Activated T-helper 1 cell treated with anti-CD3 and anti-CD28 coated beads, Interleukin-12 subunit alpha, Interleukin-12 subunit beta, Interleukin-2, Interleukin-4 antibody, amounts not matched to agents 30 ng/mL and 10 ng/mL and 1 ng/mL, durations not matched to agents 14 hours and 24 hours and 36 hours (primary cell): Measurements from ENCODE around the gene PDE9A. TPM values are rescaled to one million over a fixed set of nuclear protein-coding genes. Genes with fewer than 3 reads are reported as not detected.

Source experiments
- DNase-seq: peaks from one replicate; pipeline ENCODE4 v3.0.0; 2021; ENCODE audit warnings: low spot score
- H3K27ac Mint-ChIP-seq: one replicate; pipeline ENCODE4 v1.8.0; 2021; ENCODE audit warnings: mild to moderate bottlenecking, mixed read lengths
- H3K27me3 Mint-ChIP-seq: one replicate; pipeline ENCODE4 v1.8.0; 2022; ENCODE audit warnings: mild to moderate bottlenecking, moderate library complexity, mixed read lengths; ENCODE audit not compliant: insufficient read depth
- H3K36me3 Mint-ChIP-seq: one replicate; pipeline ENCODE4 v1.8.0; 2021; ENCODE audit warnings: low read depth, mixed read lengths
- H3K4me1 Mint-ChIP-seq: one replicate; pipeline ENCODE4 v1.8.0; 2021; ENCODE audit warnings: low read depth, mixed read lengths
- H3K4me3 Mint-ChIP-seq: one replicate; pipeline ENCODE4 v1.8.0; 2021; ENCODE audit warnings: mild to moderate bottlenecking, moderate library complexity, mixed read lengths
- H3K9me3 Mint-ChIP-seq: one replicate; pipeline ENCODE4 v1.8.0; 2021; ENCODE audit warnings: mixed read lengths
- intact Hi-C: fragments of 100-400 bp; cut with micrococcal nuclease; formaldehyde crosslinking; loops from one replicate; pipeline ENCODE4 v1.15.1; 2024
- total RNA-seq: library from RNA; stranded (reverse); gene quantifications from 2 replicates; pipeline ENCODE4 v1.2.3, GENCODE V29; 2022

Gene PDE9A
- total RNA-seq, 1 donor from 2014 or later = 9.6 TPM

DNA sequence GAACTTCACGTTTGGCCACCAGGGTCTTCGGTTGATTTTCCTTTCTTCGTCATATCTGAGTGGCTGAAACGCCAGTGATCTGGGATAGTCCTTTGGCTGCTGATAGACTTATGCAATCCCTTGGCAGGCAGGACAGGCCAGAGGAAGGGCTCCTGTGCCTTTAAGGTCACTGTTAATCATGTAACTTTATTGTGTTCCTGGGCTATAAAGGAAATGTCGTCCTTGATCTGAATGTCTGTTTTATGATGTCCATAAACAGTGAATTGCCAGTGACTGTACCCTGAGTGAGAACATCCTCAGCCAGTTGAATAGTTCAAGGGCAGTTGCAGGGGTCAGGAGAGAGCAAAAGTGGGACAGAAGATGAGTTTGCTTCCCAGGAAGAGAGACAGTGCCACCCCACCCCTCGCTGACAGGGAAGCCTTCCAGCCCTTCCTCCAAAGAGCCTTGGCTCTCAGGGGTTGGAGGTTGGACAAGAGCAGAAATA, 68.0 kb downstream of the PDE9A start:
- Mint-ChIP-seq H3K9me3 (no peaks in the 10 kb centered on the region), H3K4me1 (peaks cover 9% of the 10 kb centered on the region), H3K36me3 (no peaks in the 10 kb centered on the region), H3K4me3 (no peak overlapping the region), H3K27me3 (no peaks in the 10 kb centered on the region), H3K27ac (no peak overlapping the region)
- no peak for DNase-seq
- intact Hi-C loops = no loop called here

DNA sequence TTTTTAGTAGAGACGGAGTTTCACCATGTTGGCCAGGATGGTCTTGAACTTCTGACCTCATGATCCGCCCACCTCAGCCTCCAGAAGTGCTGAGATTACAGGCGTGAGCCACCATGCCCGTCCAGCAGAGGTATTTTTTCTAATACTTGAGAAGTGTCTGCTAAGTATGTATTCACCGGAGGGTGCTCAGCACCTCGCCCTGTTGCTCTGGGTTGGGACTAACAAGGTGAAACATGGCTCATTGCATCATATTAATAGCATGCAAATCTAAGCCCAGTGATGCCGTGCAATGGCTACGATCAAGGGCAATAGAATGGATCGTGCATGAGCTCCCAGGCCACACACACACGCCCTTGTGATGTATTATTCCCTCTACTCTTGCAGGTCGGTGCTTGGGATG, 68.7 kb downstream of the PDE9A start:
- Mint-ChIP-seq H3K36me3 (no peaks in the 10 kb centered on the region), H3K4me3 (no peak overlapping the region), H3K27ac (no peak overlapping the region), H3K4me1 (peaks cover 9% of the 10 kb centered on the region), H3K27me3 (no peaks in the 10 kb centered on the region), H3K9me3 (no peaks in the 10 kb centered on the region)
- DNase-seq = no peak
- intact Hi-C loops = no loop called here

DNA sequence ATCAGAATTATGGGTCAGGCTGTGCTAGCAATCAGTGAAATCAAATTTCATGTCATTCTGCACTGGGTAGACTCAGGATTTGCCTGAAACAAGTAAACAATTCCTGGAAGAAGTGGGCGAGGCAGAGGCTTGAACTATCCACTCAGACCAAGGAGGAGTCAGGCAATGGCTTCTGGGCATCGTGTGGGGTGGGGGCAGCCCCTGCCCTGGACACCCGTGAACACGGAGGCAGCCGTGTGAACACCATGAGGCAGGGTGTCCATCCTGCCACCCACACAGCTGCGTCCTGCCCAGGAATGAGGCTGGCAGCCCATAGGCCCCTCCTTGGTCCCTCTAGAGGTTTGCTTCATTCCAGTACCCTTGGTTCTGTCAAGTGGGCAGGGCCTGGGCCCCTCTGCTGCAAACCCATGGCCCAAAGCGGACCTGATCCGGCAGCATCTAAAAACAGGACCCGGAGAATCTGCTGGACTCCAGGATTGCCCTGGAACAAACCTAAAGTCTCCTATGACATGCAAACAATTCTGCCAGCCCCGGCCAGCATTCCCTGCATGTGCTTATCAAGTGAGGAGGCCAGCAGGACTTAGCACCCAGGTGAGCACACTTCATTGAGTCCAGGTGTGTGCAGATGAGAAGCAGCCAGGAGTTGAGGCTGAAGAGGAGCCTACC, 69.5 kb downstream of the PDE9A start:
- intact Hi-C loops = no loop called here
- H3K9me3 Mint-ChIP-seq = no peaks in the 10 kb centered on the region
- H3K36me3 Mint-ChIP-seq = no peaks in the 10 kb centered on the region
- no peaks in the 10 kb centered on the region for H3K27me3 Mint-ChIP-seq
- H3K4me1 Mint-ChIP-seq = peaks cover 9% of the 10 kb centered on the region
- no peak overlapping the region for H3K27ac Mint-ChIP-seq
- no peak for DNase-seq
- no peak overlapping the region for H3K4me3 Mint-ChIP-seq

DNA sequence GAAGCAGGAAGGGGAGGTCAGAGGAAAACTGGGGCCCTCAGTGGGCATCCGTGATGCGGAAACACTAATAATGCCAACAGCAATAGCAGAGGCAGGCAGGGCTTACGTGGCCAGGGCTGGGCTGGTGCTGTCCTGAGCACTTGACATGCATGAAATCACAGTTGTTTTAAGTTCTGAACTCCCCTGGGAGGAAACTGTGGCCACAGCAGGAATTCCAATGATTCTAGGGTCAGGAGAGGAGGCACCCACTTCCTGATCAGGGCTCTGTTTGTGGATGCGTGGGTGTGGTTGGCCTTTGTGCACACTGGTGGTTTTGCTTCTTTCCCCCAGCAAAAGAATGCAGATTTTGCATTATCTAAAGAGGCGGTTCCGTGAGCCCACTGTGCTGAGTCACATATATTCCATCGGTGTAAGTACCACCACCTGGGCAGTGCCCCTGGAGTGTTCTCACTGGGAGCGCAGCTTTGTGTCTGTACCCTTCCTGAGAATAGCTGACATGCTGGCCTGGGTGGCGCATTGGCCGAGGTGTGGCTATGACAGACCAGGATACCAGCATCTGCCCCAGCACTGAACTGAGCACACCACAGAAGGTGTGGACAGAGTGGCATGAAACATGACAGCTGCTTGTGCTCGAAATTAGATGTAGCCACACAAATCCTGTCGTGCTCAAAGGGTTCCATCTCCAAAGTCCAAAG, 71.0 kb downstream of the PDE9A start:
- Mint-ChIP-seq H3K27me3 (peaks cover 2% of the 10 kb centered on the region), H3K27ac (no peak overlapping the region), H3K9me3 (peaks cover 5% of the 10 kb centered on the region), H3K4me3 (no peak overlapping the region), H3K36me3 (peaks cover 3% of the 10 kb centered on the region), H3K4me1 (peaks cover 9% of the 10 kb centered on the region)
- DNase-seq = no peak
- intact Hi-C loops = no loop called here

DNA sequence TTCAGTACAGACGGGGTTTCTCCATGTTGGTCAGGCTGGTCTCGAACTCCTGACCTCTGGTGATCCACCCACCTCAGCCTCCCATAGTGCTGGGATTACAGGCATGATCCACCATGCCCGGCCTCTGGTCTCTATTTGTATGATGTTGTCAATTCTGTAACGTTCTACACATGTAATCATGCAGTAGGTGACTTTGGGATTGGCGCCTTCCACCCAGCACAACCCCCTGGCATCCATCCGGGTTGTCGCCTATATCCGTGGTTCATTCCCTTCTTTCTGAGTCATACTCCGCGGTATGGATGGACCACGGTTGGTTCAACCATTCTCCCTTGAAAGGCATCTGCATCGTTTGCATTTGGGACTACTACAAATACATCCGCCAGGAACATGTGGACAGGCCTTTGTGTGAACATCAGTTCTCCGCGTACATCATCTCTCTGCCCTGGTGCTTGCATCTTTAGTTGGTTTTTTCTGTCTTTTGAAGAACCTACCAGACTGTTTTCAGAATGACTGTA, 72.1 kb downstream of the PDE9A start:
- Mint-ChIP-seq H3K4me1 (peaks cover 9% of the 10 kb centered on the region), H3K9me3 (peaks cover 9% of the 10 kb centered on the region), H3K27me3 (peaks cover 2% of the 10 kb centered on the region), H3K36me3 (peaks cover 3% of the 10 kb centered on the region), H3K27ac (no peak overlapping the region), H3K4me3 (no peak overlapping the region)
- intact Hi-C loops = no loop called here
- no peak for DNase-seq

DNA sequence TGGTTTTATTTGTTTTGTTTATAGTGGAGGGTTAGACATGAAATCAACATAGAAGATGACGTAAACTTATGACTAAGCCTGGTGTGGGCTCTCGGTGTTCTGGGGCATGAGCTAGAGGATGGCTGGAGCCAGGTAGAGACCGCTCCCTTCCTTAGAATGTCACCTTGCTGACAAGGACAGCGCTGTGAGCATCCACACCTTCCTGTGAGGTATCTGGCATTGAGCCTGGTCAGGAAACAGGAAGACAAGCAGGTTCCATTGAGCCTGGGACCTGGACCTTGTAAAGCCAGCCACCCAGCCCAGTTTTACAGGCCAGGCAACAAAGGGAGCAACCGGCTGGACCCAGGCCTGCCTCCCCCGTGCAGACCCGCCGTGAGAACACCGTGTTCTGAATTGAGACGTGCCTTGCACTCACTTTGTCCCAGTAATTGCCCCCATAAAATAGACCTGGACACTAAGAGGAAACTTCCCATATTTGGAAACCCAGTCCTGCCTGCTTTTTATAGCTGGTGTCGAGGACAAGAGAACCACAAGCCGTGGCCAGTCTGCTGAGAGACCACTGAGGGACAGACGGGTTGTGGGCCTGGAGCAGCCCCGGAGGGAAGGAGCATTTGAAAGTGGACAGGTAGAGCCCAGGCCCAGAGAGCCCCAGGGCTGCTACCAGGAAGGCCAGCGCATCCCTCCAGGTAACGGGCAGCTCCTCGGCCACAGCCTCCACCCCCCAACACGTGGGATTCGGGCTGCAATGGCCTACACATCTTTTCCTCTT, 78.0 kb downstream of the PDE9A start:
- Mint-ChIP-seq H3K4me1 (peaks cover 35% of the 10 kb centered on the region), H3K27ac (no peak overlapping the region), H3K9me3 (peaks cover 9% of the 10 kb centered on the region), H3K36me3 (peaks cover 13% of the 10 kb centered on the region), H3K27me3 (peaks cover 2% of the 10 kb centered on the region), H3K4me3 (no peak overlapping the region)
- DNase-seq = no peak
- intact Hi-C loops = no loop called here

DNA sequence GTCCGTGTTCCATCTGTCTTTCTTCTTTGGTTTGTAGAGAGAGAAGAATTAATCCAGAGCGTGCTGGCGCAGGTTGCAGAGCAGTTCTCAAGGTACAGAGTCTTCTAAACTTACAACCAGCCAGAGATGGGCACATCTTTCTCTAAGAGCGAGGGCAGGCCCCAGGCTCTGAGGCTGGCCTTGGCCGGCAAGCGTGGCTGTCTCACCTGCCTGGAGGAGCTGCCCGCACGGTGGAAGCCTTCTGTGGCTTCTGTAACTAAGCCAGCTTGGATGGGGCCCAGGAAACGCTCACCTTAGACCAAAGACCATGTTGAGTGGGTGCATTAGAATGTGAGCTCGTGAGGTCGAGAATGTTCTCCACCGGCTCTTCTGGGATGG, 78.6 kb downstream of the PDE9A start:
- intact Hi-C loops = no loop called here
- Mint-ChIP-seq H3K4me1 (peaks cover 40% of the 10 kb centered on the region), H3K4me3 (no peak overlapping the region), H3K36me3 (peaks cover 13% of the 10 kb centered on the region), H3K9me3 (peaks cover 9% of the 10 kb centered on the region), H3K27me3 (peaks cover 2% of the 10 kb centered on the region), H3K27ac (no peak overlapping the region)
- no peak for DNase-seq

DNA sequence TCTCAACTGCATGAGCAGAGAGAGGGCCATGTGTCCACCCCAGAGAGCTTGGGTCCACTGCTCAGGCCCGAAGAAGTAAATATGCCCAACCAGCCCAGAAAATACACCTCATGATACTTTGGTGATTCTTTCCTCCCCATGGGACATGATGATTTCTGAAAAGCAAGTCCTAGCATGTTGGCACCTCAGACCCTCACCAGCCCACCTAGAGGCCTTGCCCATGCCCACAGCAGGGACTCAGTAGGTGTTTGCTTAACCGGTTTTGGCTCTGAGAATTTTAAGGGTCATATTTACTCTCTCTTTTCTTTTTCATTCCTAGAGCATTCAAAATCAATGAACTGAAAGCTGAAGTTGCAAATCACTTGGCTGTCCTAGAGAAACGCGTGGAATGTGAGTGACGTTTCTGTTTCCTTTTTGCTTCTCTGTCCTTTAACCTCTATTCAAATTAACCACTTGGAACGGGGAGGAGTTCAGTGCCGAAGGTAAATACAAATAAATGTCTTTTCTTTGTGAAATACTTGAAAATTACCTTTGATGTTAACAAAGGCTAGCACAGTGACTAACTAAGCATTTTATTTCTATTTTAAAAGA, 79.7 kb downstream of the PDE9A start:
- Mint-ChIP-seq H3K4me3 (no peak overlapping the region), H3K9me3 (peaks cover 9% of the 10 kb centered on the region)
- no peak for DNase-seq

DNA sequence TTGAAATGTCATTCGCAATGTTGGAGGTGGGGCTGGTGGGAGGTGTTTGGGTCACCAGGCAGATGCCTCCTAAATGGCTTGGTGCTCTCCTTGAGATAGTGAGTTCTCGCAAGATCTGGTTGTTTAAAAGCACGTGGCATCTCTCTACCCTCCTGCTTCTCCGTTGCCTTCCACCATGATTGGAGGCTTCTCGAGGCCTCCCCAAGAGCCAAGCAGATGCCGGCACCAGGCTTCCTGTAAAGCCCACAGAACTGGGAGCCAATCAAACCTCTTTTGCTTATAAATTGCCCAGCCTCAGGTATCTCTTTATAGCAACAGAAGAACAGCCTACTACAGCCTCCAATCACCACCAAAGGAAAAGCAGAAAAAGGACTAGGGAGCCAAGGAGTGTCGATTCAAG, 80.5 kb downstream of the PDE9A start:
- H3K4me3 Mint-ChIP-seq = no peak overlapping the region
- H3K27ac Mint-ChIP-seq = peak overlapping the region; percentile 5
- DNase-seq = no peak
- intact Hi-C loops = no loop called here
- H3K27me3 Mint-ChIP-seq = peaks cover 2% of the 10 kb centered on the region
- peaks cover 58% of the 10 kb centered on the region for H3K4me1 Mint-ChIP-seq
- H3K9me3 Mint-ChIP-seq = peaks cover 9% of the 10 kb centered on the region
- peaks cover 12% of the 10 kb centered on the region for H3K36me3 Mint-ChIP-seq

More for the DNA sequence above, 79.7 kb downstream of the PDE9A start:
- Mint-ChIP-seq H3K36me3 (peaks cover 13% of the 10 kb centered on the region), H3K4me1 (peaks cover 51% of the 10 kb centered on the region), H3K27ac (no peak overlapping the region), H3K27me3 (peaks cover 2% of the 10 kb centered on the region)
- intact Hi-C loops = no loop called here

DNA sequence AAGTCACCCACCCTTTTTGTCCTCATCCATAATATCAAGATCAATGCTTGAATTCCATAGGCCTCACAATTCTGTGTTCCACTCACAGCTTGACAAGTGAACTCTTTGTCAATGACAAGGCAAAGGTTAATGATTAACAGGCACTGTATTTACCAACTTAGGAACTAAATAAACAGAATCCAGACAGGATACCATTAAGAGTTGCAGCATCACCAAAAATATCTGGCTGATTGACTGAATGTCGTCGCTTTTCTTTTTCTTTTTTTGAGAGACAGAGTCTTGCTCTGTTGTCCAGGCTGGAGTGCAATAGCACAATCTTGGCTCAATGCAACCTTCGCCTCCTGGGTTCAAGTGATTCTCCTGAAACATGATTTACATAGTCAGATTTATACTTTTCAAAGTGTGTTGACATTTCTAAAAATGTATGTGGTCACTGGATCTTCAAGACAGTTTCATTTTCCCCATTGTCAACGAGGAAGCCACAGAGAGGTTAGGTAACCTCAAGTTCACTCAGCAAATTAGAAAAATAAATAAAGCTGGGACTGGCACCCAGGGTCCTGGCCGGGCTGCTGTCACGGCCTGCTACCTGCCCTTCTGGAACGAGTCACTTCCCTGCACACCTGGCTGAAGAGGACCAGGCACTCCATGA, 81.0 kb downstream of the PDE9A start:
- peaks cover 58% of the 10 kb centered on the region for H3K4me1 Mint-ChIP-seq
- H3K36me3 Mint-ChIP-seq = peaks cover 10% of the 10 kb centered on the region
- peak; percentile 13 for DNase-seq
- peak overlapping the region; percentile 82 for H3K27ac Mint-ChIP-seq
- peak overlapping the region; percentile 64 for H3K4me3 Mint-ChIP-seq
- intact Hi-C loops = no loop called here
- peaks cover 4% of the 10 kb centered on the region for H3K9me3 Mint-ChIP-seq
- no peaks in the 10 kb centered on the region for H3K27me3 Mint-ChIP-seq

DNA sequence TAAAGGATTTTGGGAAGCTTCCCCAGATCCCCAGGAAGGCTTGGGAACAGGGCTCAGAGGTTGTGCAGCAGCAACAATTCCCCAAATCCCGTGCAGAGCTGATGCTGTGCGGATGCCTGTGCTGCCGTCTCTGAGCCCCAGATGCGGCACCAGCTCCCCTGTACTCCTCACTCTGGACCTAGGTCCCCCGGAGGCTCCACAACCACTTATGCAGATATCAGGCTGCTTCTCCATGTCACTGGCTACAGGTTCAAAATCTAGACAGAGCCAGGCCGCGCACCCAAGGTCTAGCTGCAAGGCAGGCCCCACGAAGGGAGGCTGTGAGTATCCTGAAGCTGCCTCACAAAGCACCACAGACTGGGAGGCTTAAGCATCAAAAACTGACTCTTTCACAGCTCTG, 81.6 kb downstream of the PDE9A start:
- Mint-ChIP-seq H3K4me1 (peaks cover 58% of the 10 kb centered on the region), H3K27me3 (no peaks in the 10 kb centered on the region), H3K9me3 (no peaks in the 10 kb centered on the region), H3K4me3 (no peak overlapping the region), H3K36me3 (peaks cover 10% of the 10 kb centered on the region), H3K27ac (no peak overlapping the region)
- intact Hi-C loops = loop anchor here (5.0 kb wide), 1 partner anchor 208 kb away; no protein-coding TSS in a partner anchor
- DNase-seq = no peak

DNA sequence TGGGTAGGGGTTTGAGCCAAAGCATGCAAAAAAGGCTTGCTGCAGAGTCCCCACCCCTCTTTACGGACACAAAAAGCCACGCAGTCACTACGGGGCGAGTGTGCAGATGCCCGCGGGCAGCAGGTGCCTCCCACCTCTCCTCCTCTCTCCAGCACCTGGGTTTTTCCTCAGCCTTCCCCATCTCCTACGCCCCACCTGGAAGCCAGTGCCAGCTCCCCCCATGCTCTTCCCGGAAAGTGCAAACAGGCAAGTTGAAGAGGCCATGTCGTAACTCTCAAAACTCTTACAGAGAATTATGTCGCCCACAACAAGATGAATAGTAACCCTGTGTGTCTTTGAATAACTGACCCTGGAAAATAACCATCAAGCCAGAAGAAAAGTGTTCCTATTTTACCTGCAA, 82.5 kb downstream of the PDE9A start:
- no peak overlapping the region for H3K4me3 Mint-ChIP-seq
- no peak overlapping the region for H3K27ac Mint-ChIP-seq
- intact Hi-C loops = loop anchor here (5.0 kb wide), 1 partner anchor 209 kb away; no protein-coding TSS in a partner anchor
- no peaks in the 10 kb centered on the region for H3K9me3 Mint-ChIP-seq
- peaks cover 58% of the 10 kb centered on the region for H3K4me1 Mint-ChIP-seq
- H3K27me3 Mint-ChIP-seq = no peaks in the 10 kb centered on the region
- DNase-seq = no peak
- peaks cover 10% of the 10 kb centered on the region for H3K36me3 Mint-ChIP-seq
